ENCODE results near the gene ROBO1.

Gene ROBO1

GRCh38 chr3:78721771-78722543, 1045.8 kb downstream of the ROBO1 start:
- no peak overlapping the region for H3K4me3 ChIP-seq (ENCODE audit: low read depth, low read length)
- in situ Hi-C loops (cut with HindIII; ENCODE audit: low sequenced_read_pairs): no loop called here
- no peak for TF ChIP-seq CTCF (IDR thresholded peaks at IDR 0.05; ENCODE audit: low read depth, low read length)
- DNase-seq (ENCODE audit: low read depth, low spot score): no peak

- no peak overlapping the region for H3K4me3 ChIP-seq (ENCODE audit: low read depth, low read length)
- no peak for TF ChIP-seq CTCF (IDR thresholded peaks at IDR 0.05; ENCODE audit: low read depth, low read length)
- in situ Hi-C loops (cut with HindIII; ENCODE audit: low sequenced_read_pairs): no loop called here
- no peak for DNase-seq (ENCODE audit: low read depth, low spot score)
These were observed 1049.1 kb downstream of the ROBO1 start for GRCh38 chr3:78718707-78719106.

GRCh38 chr3:78717041-78717440, 1050.8 kb downstream of the ROBO1 start:
- no peak for TF ChIP-seq CTCF (IDR thresholded peaks at IDR 0.05; ENCODE audit: low read depth, low read length)
- no peak overlapping the region for H3K4me3 ChIP-seq (ENCODE audit: low read depth, low read length)
- in situ Hi-C loops (cut with HindIII; ENCODE audit: low sequenced_read_pairs): no loop called here
- DNase-seq (ENCODE audit: low read depth, low spot score): no peak

- in situ Hi-C loops (cut with HindIII; ENCODE audit: low sequenced_read_pairs): no loop called here
- H3K4me3 ChIP-seq (ENCODE audit: low read depth, low read length): no peak overlapping the region
- DNase-seq (ENCODE audit: low read depth, low spot score): no peak
- TF ChIP-seq CTCF (IDR thresholded peaks at IDR 0.05; ENCODE audit: low read depth, low read length): no peak
These were observed 1054.9 kb downstream of the ROBO1 start for GRCh38 chr3:78712941-78713340.

- no peak overlapping the region for H3K4me3 ChIP-seq (ENCODE audit: low read depth, low read length)
- in situ Hi-C loops (cut with HindIII; ENCODE audit: low sequenced_read_pairs): no loop called here
- TF ChIP-seq CTCF (IDR thresholded peaks at IDR 0.05; ENCODE audit: low read depth, low read length): no peak
- no peak for DNase-seq (ENCODE audit: low read depth, low spot score)
These were observed 1055.5 kb downstream of the ROBO1 start for GRCh38 chr3:78712270-78712669.

- H3K4me3 ChIP-seq (ENCODE audit: low read depth, low read length): no peak overlapping the region
- DNase-seq (ENCODE audit: low read depth, low spot score): no peak
- in situ Hi-C loops (cut with HindIII; ENCODE audit: low sequenced_read_pairs): no loop called here
- TF ChIP-seq CTCF (IDR thresholded peaks at IDR 0.05; ENCODE audit: low read depth, low read length): no peak
These were observed 1059.2 kb downstream of the ROBO1 start for GRCh38 chr3:78708565-78709073.
